WTC11 (cell line): ENCODE results near the gene WDR83. TPM values are rescaled to one million over a fixed set of nuclear protein-coding genes. Genes with fewer than 3 reads are reported as not detected.

ENCODE experiments used
- ATAC-seq: fragments of 200-7000 bp; cut with Tn5 transposase; 2 replicates; pipeline ENCODE4 v1.10.0; 2021; ENCODE audit warnings: mild to moderate bottlenecking, moderate library complexity
- CTCF ChIA-PET: fragments of 300-600 bp; sonication (Branson Sonifier 250); formaldehyde crosslinking; loops from one replicate; lab custom pipeline; 2021; ENCODE audit warnings: antibody characterized with exemption; lab: Charles Lee
- POLR2A ChIA-PET: fragments of 350-600 bp; sonication (Branson Sonifier 250); formaldehyde crosslinking; loops from one replicate; lab custom pipeline; 2021; ENCODE audit warnings: antibody characterized with exemption; lab: Charles Lee
- DNase-seq: peaks from one replicate; pipeline ENCODE4 v3.0.0; 2021; ENCODE audit warnings: low spot score
- H3K27ac Mint-ChIP-seq: 2 replicates; pipeline ENCODE4 v1.8.0; 2021; ENCODE audit warnings: mixed read lengths
- H3K27me3 Mint-ChIP-seq: 2 replicates; pipeline ENCODE4 v1.8.0; 2021; ENCODE audit warnings: low read depth, mild to moderate bottlenecking, moderate library complexity, mixed read lengths
- H3K36me3 Mint-ChIP-seq: 2 replicates; pipeline ENCODE4 v1.8.0; 2021; ENCODE audit warnings: mixed read lengths
- H3K4me1 Mint-ChIP-seq: 2 replicates; pipeline ENCODE4 v1.8.0; 2022; ENCODE audit warnings: mixed read lengths
- H3K4me3 Mint-ChIP-seq: 2 replicates; pipeline ENCODE4 v1.8.0; 2021; ENCODE audit warnings: mild to moderate bottlenecking, moderate library complexity, mixed read lengths
- H3K9me3 Mint-ChIP-seq: 2 replicates; pipeline ENCODE4 v1.8.0; 2021; ENCODE audit warnings: mixed read lengths
- CBFB ChIP-seq: sonication (generic); formaldehyde crosslinking; IDR thresholded peaks from 2 replicates; pipeline ENCODE4 v1.8.1; 2022; ENCODE audit warnings: mild to moderate bottlenecking, low read depth, missing genetic modification reagents
- ESRRA ChIP-seq: sonication (generic); formaldehyde crosslinking; IDR thresholded peaks from 2 replicates; pipeline ENCODE4 v1.8.1; 2022; ENCODE audit warnings: mild to moderate bottlenecking, missing genetic modification reagents, borderline replicate concordance
- ETV6 ChIP-seq: sonication (generic); formaldehyde crosslinking; IDR thresholded peaks from 2 replicates; pipeline ENCODE4 v1.8.1; 2022; ENCODE audit warnings: mild to moderate bottlenecking, missing genetic modification reagents
- JUN ChIP-seq: sonication (generic); formaldehyde crosslinking; IDR thresholded peaks from 2 replicates; pipeline ENCODE4 v1.8.0; 2023; ENCODE audit warnings: mild to moderate bottlenecking, missing genetic modification reagents
- MXD4 ChIP-seq: fragments of 250-450 bp; sonication (Bioruptor Pico); IDR thresholded peaks from 2 replicates; pipeline ENCODE4 v1.8.0; 2021; ENCODE audit warnings: mild to moderate bottlenecking, moderate library complexity, borderline replicate concordance
- NFATC4 ChIP-seq: fragments of 250-450 bp; sonication (Bioruptor Pico); IDR thresholded peaks from 2 replicates; pipeline ENCODE4 v1.9.0; 2021; ENCODE audit warnings: mild to moderate bottlenecking
- NFYB ChIP-seq: sonication (generic); formaldehyde crosslinking; conservative IDR thresholded peaks from 2 replicates; pipeline ENCODE4 v1.8.0; 2022; ENCODE audit warnings: low read depth, missing genetic modification reagents
- SMAD3 ChIP-seq: sonication (generic); formaldehyde crosslinking; IDR thresholded peaks from 2 replicates; pipeline ENCODE4 v1.8.0; 2022; ENCODE audit warnings: missing genetic modification reagents, mild to moderate bottlenecking, borderline replicate concordance
- SMAD4 ChIP-seq: sonication (generic); formaldehyde crosslinking; IDR thresholded peaks from 2 replicates; pipeline ENCODE4 v1.8.0; 2022; ENCODE audit warnings: mild to moderate bottlenecking, missing genetic modification reagents
- ZNF219 ChIP-seq: sonication (generic); formaldehyde crosslinking; IDR thresholded peaks from 2 replicates; pipeline ENCODE4 v1.8.0; 2023; ENCODE audit warnings: missing genetic modification reagents, mild to moderate bottlenecking, borderline replicate concordance
- ZNF263 ChIP-seq: sonication (generic); formaldehyde crosslinking; IDR thresholded peaks from 2 replicates; pipeline ENCODE4 v1.8.1; 2022; ENCODE audit warnings: low read depth, mild to moderate bottlenecking, moderate library complexity, missing genetic modification reagents
- ZNF416 ChIP-seq: fragments of 250-450 bp; sonication (Bioruptor Pico); IDR thresholded peaks from 2 replicates; pipeline ENCODE4 v1.9.0; 2021; ENCODE audit warnings: mild to moderate bottlenecking, inconsistent platforms
- total RNA-seq: library from RNA; stranded (reverse); gene quantifications from 3 replicates; pipeline ENCODE4 v1.2.3, GENCODE V29; 2021
- TF ChIP-seq, protein P1 (sequence below): sonication (generic); formaldehyde crosslinking; conservative IDR thresholded peaks from 2 replicates; pipeline ENCODE4 v1.8.1; 2023; ENCODE audit warnings: mild to moderate bottlenecking, low read depth, missing genetic modification reagents, moderate library complexity
- TF ChIP-seq, protein P2 (sequence below): fragments of 250-450 bp; sonication (Bioruptor Pico); IDR thresholded peaks from 2 replicates; pipeline ENCODE4 v1.9.0; 2021; ENCODE audit warnings: moderate library complexity, mild to moderate bottlenecking, inconsistent platforms, borderline replicate concordance
- TF ChIP-seq, protein P3 (sequence below): fragments of 250-450 bp; sonication (Bioruptor Pico); IDR thresholded peaks from 2 replicates; pipeline ENCODE4 v1.8.0; 2021; ENCODE audit warnings: mild to moderate bottlenecking
- TF ChIP-seq, protein P4 (sequence below): sonication (generic); formaldehyde crosslinking; IDR thresholded peaks from 2 replicates; pipeline ENCODE4 v1.8.1; 2023; ENCODE audit warnings: mild to moderate bottlenecking, missing genetic modification reagents, moderate library complexity
- TF ChIP-seq, protein P5 (sequence below): sonication (generic); formaldehyde crosslinking; IDR thresholded peaks from 2 replicates; pipeline ENCODE4 v1.8.0; 2023; ENCODE audit warnings: missing genetic modification reagents
- TF ChIP-seq, protein P6 (sequence below): sonication (generic); formaldehyde crosslinking; IDR thresholded peaks from 2 replicates; pipeline ENCODE4 v1.8.1; 2023; ENCODE audit warnings: mild to moderate bottlenecking, missing genetic modification reagents, moderate library complexity
- TF ChIP-seq, protein P7 (sequence below): sonication (generic); formaldehyde crosslinking; IDR thresholded peaks from 2 replicates; pipeline ENCODE4 v1.8.0; 2022; ENCODE audit warnings: mild to moderate bottlenecking, missing genetic modification reagents
- TF ChIP-seq, protein P8 (sequence below): sonication (generic); formaldehyde crosslinking; IDR thresholded peaks from 2 replicates; pipeline ENCODE4 v1.8.0; 2022; ENCODE audit warnings: mild to moderate bottlenecking, missing genetic modification reagents

WDR83 gene
- total RNA-seq, 1 experiment from 2014 or later, result 21.8 TPM

DNA sequence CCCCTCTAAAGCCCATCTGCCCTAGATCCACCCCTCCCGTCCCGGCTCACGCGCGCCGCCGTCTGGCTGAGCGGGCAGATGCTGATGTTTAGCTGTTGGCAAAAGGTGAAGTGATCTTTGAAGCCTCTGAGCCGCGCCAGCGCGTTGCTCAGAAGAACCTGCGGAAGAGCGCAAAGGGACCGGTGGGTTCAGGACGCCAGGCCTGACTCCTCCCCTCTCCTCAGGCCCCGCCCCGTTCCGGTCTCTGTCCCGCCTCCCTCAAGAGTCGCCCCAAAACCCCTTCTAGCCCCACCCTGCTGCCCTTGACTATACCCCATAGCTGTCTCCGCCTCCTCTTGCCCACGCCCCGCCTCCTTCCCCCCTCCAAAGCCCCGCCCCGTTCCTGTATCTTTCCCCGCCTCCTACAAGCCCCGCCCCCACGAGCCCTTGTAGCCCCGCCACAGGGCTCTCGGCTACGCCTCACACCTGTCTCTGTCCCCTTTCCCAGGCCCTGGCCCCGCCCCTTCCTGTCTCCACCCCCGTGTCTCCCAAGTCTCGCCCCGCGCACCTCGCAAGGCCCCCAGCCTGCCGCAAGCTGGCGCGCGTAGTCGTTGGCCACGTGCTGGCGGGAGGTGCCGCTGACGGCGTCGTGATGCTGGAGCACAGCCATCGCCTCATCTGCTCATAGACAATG lies 9.6 kb upstream of the WDR83 start (continued):
- TF ChIP-seq, protein P1, sequence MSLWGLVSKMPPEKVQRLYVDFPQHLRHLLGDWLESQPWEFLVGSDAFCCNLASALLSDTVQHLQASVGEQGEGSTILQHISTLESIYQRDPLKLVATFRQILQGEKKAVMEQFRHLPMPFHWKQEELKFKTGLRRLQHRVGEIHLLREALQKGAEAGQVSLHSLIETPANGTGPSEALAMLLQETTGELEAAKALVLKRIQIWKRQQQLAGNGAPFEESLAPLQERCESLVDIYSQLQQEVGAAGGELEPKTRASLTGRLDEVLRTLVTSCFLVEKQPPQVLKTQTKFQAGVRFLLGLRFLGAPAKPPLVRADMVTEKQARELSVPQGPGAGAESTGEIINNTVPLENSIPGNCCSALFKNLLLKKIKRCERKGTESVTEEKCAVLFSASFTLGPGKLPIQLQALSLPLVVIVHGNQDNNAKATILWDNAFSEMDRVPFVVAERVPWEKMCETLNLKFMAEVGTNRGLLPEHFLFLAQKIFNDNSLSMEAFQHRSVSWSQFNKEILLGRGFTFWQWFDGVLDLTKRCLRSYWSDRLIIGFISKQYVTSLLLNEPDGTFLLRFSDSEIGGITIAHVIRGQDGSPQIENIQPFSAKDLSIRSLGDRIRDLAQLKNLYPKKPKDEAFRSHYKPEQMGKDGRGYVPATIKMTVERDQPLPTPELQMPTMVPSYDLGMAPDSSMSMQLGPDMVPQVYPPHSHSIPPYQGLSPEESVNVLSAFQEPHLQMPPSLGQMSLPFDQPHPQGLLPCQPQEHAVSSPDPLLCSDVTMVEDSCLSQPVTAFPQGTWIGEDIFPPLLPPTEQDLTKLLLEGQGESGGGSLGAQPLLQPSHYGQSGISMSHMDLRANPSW (CRISPR knock-in tag), result no peak
- TF ChIP-seq SMAD4, result no peak
- no peak for TF ChIP-seq ZNF219 (CRISPR knock-in tag)
- TF ChIP-seq ESRRA (CRISPR knock-in tag), result no peak
- TF ChIP-seq ETV6 (CRISPR knock-in tag), result no peak
- TF ChIP-seq, protein P2, sequence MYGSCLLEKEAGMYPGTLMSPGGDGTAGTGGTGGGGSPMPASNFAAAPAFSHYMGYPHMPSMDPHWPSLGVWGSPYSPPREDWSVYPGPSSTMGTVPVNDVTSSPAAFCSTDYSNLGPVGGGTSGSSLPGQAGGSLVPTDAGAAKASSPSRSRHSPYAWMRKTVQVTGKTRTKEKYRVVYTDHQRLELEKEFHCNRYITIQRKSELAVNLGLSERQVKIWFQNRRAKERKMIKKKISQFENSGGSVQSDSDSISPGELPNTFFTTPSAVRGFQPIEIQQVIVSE (CRISPR knock-in tag), result no peak
- TF ChIP-seq, protein P3, sequence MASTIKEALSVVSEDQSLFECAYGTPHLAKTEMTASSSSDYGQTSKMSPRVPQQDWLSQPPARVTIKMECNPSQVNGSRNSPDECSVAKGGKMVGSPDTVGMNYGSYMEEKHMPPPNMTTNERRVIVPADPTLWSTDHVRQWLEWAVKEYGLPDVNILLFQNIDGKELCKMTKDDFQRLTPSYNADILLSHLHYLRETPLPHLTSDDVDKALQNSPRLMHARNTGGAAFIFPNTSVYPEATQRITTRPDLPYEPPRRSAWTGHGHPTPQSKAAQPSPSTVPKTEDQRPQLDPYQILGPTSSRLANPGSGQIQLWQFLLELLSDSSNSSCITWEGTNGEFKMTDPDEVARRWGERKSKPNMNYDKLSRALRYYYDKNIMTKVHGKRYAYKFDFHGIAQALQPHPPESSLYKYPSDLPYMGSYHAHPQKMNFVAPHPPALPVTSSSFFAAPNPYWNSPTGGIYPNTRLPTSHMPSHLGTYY (CRISPR knock-in tag), result no peak
- no peak for TF ChIP-seq ZNF263 (CRISPR knock-in tag)
- TF ChIP-seq MXD4 (CRISPR knock-in tag), result no peak

DNA sequence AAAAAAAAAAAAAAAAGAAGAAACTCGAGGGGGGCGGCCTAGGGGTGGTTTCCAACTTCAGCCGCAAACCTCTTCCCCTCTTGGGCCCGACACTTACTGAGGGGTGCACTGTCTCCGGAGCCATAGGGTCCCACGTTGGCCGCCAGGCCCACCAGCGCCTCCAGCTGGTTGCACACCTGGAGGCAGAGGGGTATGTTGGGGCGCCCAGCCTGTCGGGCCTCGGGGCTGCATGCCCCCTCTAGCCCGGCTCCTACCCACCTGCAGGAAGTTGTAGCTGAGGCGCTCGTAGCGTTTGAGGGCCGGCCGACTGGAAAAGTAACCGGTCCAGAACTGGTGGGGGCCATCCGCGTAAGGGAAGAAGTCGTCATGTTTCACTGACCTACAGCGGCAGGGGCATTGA lies 8.6 kb upstream of the WDR83 start:
- no peaks in the 10 kb centered on the region for H3K27me3 Mint-ChIP-seq
- POLR2A ChIA-PET, result interaction anchor here (0.6 to 1.1 kb wide), 2 partner anchors 18 to 44 kb away, joined by 3 to 4 read pairs; no protein-coding TSS in a partner anchor
- no peak overlapping the region for H3K4me3 Mint-ChIP-seq
- no peak for ATAC-seq
- no peak for DNase-seq
- no peak for TF ChIP-seq CBFB (CRISPR knock-in tag)
- H3K4me1 Mint-ChIP-seq, result peaks cover 6% of the 10 kb centered on the region
- H3K36me3 Mint-ChIP-seq, result peaks cover 38% of the 10 kb centered on the region
- no peak overlapping the region for H3K27ac Mint-ChIP-seq
- CTCF ChIA-PET, result interaction anchor here (0.6 to 3.4 kb wide), 13 partner anchors 9 to 278 kb away, joined by 3 to 38 read pairs (median 4); partner anchors contain the start of genes MAN2B1, WDR83, ZNF490 and ZNF791
- H3K9me3 Mint-ChIP-seq, result no peaks in the 10 kb centered on the region

DNA sequence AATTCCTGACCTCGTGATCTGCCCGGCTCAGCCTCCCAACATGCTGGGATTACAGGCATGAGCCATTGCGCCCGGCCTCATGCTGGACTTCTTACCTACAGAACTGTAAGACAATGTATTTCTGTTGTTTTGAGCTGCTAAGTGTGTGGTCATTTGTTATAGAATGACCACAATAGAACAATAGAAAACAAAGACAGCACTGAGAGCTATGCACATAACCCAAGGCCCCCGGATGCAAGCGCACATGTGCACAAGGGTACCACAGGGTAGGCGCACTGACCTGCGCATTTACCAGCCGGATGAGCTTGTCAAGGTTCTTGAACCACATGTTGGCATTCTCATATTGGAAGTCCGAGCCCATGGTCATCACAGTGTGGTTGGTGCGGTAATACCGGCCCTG lies 5.6 kb upstream of the WDR83 start:
- no peak for DNase-seq
- Mint-ChIP-seq H3K36me3 (peaks cover 27% of the 10 kb centered on the region), H3K9me3 (no peaks in the 10 kb centered on the region), H3K27ac (no peak overlapping the region), H3K4me3 (no peak overlapping the region), H3K27me3 (no peaks in the 10 kb centered on the region), H3K4me1 (peaks cover 13% of the 10 kb centered on the region)
- ChIA-PET POLR2A (no interaction called here), CTCF (interaction anchor here (0.7 to 1.7 kb wide), 4 partner anchors 11 to 296 kb away, joined by 3 to 6 read pairs (median 4); partner anchors contain the start of gene ZNF442)
- ATAC-seq, result no peak
- TF ChIP-seq, protein P4, sequence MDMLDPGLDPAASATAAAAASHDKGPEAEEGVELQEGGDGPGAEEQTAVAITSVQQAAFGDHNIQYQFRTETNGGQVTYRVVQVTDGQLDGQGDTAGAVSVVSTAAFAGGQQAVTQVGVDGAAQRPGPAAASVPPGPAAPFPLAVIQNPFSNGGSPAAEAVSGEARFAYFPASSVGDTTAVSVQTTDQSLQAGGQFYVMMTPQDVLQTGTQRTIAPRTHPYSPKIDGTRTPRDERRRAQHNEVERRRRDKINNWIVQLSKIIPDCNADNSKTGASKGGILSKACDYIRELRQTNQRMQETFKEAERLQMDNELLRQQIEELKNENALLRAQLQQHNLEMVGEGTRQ (CRISPR knock-in tag), result no peak
- TF ChIP-seq, protein P5, sequence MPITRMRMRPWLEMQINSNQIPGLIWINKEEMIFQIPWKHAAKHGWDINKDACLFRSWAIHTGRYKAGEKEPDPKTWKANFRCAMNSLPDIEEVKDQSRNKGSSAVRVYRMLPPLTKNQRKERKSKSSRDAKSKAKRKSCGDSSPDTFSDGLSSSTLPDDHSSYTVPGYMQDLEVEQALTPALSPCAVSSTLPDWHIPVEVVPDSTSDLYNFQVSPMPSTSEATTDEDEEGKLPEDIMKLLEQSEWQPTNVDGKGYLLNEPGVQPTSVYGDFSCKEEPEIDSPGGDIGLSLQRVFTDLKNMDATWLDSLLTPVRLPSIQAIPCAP, result no peak
- TF ChIP-seq, protein P3 (CRISPR knock-in tag), result no peak
- no peak for TF ChIP-seq JUN (CRISPR knock-in tag)
- TF ChIP-seq ZNF416 (CRISPR knock-in tag), result no peak
- no peak for TF ChIP-seq CBFB (CRISPR knock-in tag)
- no peak for TF ChIP-seq SMAD3 (CRISPR knock-in tag)
- TF ChIP-seq, protein P6, sequence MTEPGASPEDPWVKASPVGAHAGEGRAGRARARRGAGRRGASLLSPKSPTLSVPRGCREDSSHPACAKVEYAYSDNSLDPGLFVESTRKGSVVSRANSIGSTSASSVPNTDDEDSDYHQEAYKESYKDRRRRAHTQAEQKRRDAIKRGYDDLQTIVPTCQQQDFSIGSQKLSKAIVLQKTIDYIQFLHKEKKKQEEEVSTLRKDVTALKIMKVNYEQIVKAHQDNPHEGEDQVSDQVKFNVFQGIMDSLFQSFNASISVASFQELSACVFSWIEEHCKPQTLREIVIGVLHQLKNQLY (CRISPR knock-in tag), result no peak
- TF ChIP-seq NFATC4, result no peak
- no peak for TF ChIP-seq NFYB (CRISPR knock-in tag)
- TF ChIP-seq, protein P7, sequence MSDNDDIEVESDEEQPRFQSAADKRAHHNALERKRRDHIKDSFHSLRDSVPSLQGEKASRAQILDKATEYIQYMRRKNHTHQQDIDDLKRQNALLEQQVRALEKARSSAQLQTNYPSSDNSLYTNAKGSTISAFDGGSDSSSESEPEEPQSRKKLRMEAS, result no peak
- TF ChIP-seq, protein P8, sequence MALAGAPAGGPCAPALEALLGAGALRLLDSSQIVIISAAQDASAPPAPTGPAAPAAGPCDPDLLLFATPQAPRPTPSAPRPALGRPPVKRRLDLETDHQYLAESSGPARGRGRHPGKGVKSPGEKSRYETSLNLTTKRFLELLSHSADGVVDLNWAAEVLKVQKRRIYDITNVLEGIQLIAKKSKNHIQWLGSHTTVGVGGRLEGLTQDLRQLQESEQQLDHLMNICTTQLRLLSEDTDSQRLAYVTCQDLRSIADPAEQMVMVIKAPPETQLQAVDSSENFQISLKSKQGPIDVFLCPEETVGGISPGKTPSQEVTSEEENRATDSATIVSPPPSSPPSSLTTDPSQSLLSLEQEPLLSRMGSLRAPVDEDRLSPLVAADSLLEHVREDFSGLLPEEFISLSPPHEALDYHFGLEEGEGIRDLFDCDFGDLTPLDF, result no peak
